GM12878 (cell line): ENCODE measurements around the gene POFUT1. TPM values are rescaled to one million over a fixed set of nuclear protein-coding genes. Genes with fewer than 3 reads are reported as not detected.
"Not testable (repeated sequence)": the region's sequence is repeated elsewhere in the genome, so short reads cannot be mapped to it uniquely, and the experiment has no call there.

Experiments used
- ATAC-seq: fragments of 200-7000 bp; cut with Tn5 transposase; 3 replicates; pipeline ENCODE4 v1.9.1; 2020; ENCODE audit warnings: mild to moderate bottlenecking, moderate library complexity
- BruUV-seq: library from RNA; stranded (reverse); fragments of 400-500 nt; replicated peaks from 2 replicates; lab custom pipeline; 2021; lab: Mats Ljungman, UMichigan
- CTCF ChIA-PET: fragments of 300-600 bp; sonication (Branson Sonifier 250); formaldehyde crosslinking; extraction: SDS; loops from one replicate; lab custom pipeline; 2021; ENCODE audit warnings: inconsistent platforms; lab: Yijun Ruan, JAX
- POLR2A ChIA-PET: fragments of 350-600 bp; formaldehyde crosslinking; extraction: SDS; loops from one replicate; lab custom pipeline; 2021; ENCODE audit warnings: inconsistent platforms; lab: Charles Lee
- RAD21 ChIA-PET: fragments of 300-600 bp; sonication (Branson Sonifier 250); formaldehyde crosslinking; loops from one replicate; lab custom pipeline; 2023; ENCODE audit warnings: antibody characterized with exemption; ENCODE audit not compliant: unreplicated experiment; lab: Charles Lee
- SMC1A ChIA-PET: fragments of 300-600 bp; sonication (Branson Sonifier 250); formaldehyde crosslinking; loops from one replicate; lab custom pipeline; 2023; ENCODE audit not compliant: unreplicated experiment, uncharacterized antibody; lab: Charles Lee
- DNase-seq: peaks from one replicate; pipeline ENCODE4 v3.0.0-alpha.2; 2011; ENCODE audit warnings: low read depth, low spot score
- FAIRE-seq: peaks from 3 replicates; lab custom pipeline; 2011; peaks lifted over from hg19 to GRCh38; lab: Jason Lieb, UNC
- H2AFZ ChIP-seq: 2 replicates; pipeline ENCODE4 v1.6.0; 2011; ENCODE audit warnings: low read depth, low read length, control low read depth; ENCODE audit not compliant: control insufficient read depth
- H3K27ac ChIP-seq: 2 replicates; pipeline ENCODE4 v1.5.1; 2011; ENCODE audit warnings: control low read depth; ENCODE audit not compliant: control insufficient read depth, insufficient read depth
- H3K27me3 ChIP-seq, 2 experiments: replicated peaks in 1 of 2; 2 replicates each; pipeline versions ENCODE4 v1.6.0 to v1.6.1; 2011; ENCODE audit warnings: low read length in 1 of 2; ENCODE audit not compliant: control insufficient read depth in 2 of 2, insufficient read depth in 2 of 2
- H3K36me3 ChIP-seq, 2 experiments: 2 replicates each; pipeline ENCODE4 v1.5.1; 2011; ENCODE audit warnings: low read length in 1 of 2; ENCODE audit not compliant: control insufficient read depth in 2 of 2, insufficient read depth in 2 of 2
- H3K4me1 ChIP-seq: 2 replicates; pipeline ENCODE4 v1.6.1; 2011; ENCODE audit warnings: mild to moderate bottlenecking, low read length, moderate library complexity, mixed read lengths; ENCODE audit not compliant: control insufficient read depth, insufficient read depth
- H3K4me2 ChIP-seq: 2 replicates; pipeline ENCODE4 v1.6.0; 2011; ENCODE audit warnings: control low read depth; ENCODE audit not compliant: control insufficient read depth, insufficient read depth
- H3K4me3 ChIP-seq: fragments of 200-600 bp; sonication (generic); 2 replicates; pipeline ENCODE4 v1.5.1; 2016
- H3K79me2 ChIP-seq: 2 replicates; pipeline ENCODE4 v1.6.0; 2011; ENCODE audit warnings: low read length; ENCODE audit not compliant: control insufficient read depth, insufficient read depth
- H3K9ac ChIP-seq: 2 replicates; pipeline ENCODE4 v1.8.0; 2011; ENCODE audit warnings: low read length, control low read depth, mixed read lengths; ENCODE audit not compliant: control insufficient read depth, insufficient read depth
- H3K9me3 ChIP-seq: replicated peaks from 3 replicates; pipeline ENCODE4 v1.5.1; 2011; ENCODE audit warnings: mild to moderate bottlenecking, low read length; ENCODE audit not compliant: control insufficient read depth, insufficient read depth
- H4K20me1 ChIP-seq: 2 replicates; pipeline ENCODE4 v1.6.0; 2011; ENCODE audit not compliant: control insufficient read depth, insufficient read depth
- CBFB ChIP-seq: IDR thresholded peaks from 2 replicates; pipeline ENCODE4 v1.6.1; 2016; ENCODE audit warnings: antibody characterized with exemption, low read depth
- CHD4 ChIP-seq: fragments of 200-600 bp; sonication (generic); IDR thresholded peaks from 2 replicates; pipeline ENCODE4 v1.6.1; 2016; ENCODE audit warnings: mild to moderate bottlenecking
- HCFC1 ChIP-seq: fragments of 150-350 bp; IDR thresholded peaks from 2 replicates; pipeline ENCODE4 v1.6.1; 2014; ENCODE audit warnings: low read length
- RBBP5 ChIP-seq: fragments of 200-600 bp; sonication (generic); conservative IDR thresholded peaks from 2 replicates; pipeline ENCODE4 v1.6.1; 2016
- ZNF384 ChIP-seq: IDR thresholded peaks from 2 replicates; pipeline ENCODE4 v1.6.1; 2012; ENCODE audit warnings: low read depth, mild to moderate bottlenecking, low read length, improper control_type of control experiment, borderline replicate concordance
- WGBS: methylation state at CpG from one replicate; pipeline ENCODE4 v1.1.6; 2016; ENCODE audit warnings: low lambda C conversion rate; ENCODE audit not compliant: insufficient replicate concordance, insufficient coverage; ENCODE audit errors: missing lambda C conversion rate; 5-methylcytosine and 5-hydroxymethylcytosine counted together
- in situ Hi-C: fragments of 300-500 bp; cut with MboI; formaldehyde crosslinking; loops from 9 replicates; pipeline ENCODE4 v1.14.3; 2018; ENCODE audit warnings: mixed read lengths
- intact Hi-C: fragments of 100-400 bp; cut with micrococcal nuclease; formaldehyde crosslinking; loops from one replicate; pipeline ENCODE4 v1.14.2; 2022; ENCODE audit not compliant: unreplicated experiment
- polyA plus RNA-seq, 11 experiments: library from polyadenylated mRNA; depleted of rRNA in 4 of 11; unstranded in 6 of 11; stranded (reverse) in 5 of 11; fragments of >200 nt; fragmentation: Nextera tagmentation in 4 of 11; fragmentation: Illumina TruSeq in 1 of 11; extraction: Ambion mirVana in 4 of 11; extraction: Trizol in 1 of 11; gene quantifications; 1 replicate in 1 of 11; 2 replicates in 10 of 11; pipeline versions ENCODE4 v1.2.1 to v1.2.3, GENCODE V29; 2011 to 2016; ENCODE audit warnings: inconsistent platforms in 2 of 11, missing spikeins in 2 of 11, low read depth in 1 of 11
- total RNA-seq, 4 experiments: library from RNA; depleted of rRNA in 3 of 4; stranded (reverse); fragments of >200 nt in 3 of 4; fragmentation: Illumina TruSeq in 1 of 4; extraction: Trizol in 1 of 4; gene quantifications; 2 replicates each; pipeline versions ENCODE4 v1.2.1 to v1.2.3, GENCODE V29; 2013 to 2021
- TF ChIP-seq, protein P1 (sequence below): IDR thresholded peaks from 2 replicates; pipeline ENCODE4 v1.6.1; 2012; ENCODE audit warnings: mild to moderate bottlenecking, low read depth, low read length
- TF ChIP-seq, protein P2 (sequence below): fragments of 450-650 bp; IDR thresholded peaks from 2 replicates; pipeline ENCODE4 v1.6.1; 2016; ENCODE audit warnings: mild to moderate bottlenecking

The POFUT1 gene
- total and polyA plus RNA-seq, 10 of the 15 experiments (the other 5 are each of a cell fraction or from before 2014, with no cell fraction given) = 2.6 to 33.4 (median 23.1) TPM

DNA sequence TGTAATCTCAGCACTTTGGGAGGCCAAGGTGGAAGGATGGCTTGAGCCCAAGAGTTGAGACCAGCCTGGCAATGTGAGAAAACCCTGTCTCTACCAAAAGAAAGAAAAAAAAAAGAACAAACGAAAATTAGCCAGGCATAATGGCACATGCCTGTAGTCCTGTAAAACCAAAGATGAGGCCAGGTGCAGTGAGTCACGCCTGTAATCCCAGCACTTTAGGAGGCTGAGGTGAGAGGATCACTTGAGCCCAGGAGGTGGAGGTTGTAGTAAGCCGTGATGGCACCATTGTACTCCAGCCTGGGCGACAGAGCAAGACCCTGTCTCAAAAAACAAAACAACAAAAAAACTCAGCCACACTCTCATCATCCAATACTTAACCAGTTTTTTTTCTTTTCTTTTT lies 37.3 kb downstream of the POFUT1 start (continued):
- TF ChIP-seq, protein P1, sequence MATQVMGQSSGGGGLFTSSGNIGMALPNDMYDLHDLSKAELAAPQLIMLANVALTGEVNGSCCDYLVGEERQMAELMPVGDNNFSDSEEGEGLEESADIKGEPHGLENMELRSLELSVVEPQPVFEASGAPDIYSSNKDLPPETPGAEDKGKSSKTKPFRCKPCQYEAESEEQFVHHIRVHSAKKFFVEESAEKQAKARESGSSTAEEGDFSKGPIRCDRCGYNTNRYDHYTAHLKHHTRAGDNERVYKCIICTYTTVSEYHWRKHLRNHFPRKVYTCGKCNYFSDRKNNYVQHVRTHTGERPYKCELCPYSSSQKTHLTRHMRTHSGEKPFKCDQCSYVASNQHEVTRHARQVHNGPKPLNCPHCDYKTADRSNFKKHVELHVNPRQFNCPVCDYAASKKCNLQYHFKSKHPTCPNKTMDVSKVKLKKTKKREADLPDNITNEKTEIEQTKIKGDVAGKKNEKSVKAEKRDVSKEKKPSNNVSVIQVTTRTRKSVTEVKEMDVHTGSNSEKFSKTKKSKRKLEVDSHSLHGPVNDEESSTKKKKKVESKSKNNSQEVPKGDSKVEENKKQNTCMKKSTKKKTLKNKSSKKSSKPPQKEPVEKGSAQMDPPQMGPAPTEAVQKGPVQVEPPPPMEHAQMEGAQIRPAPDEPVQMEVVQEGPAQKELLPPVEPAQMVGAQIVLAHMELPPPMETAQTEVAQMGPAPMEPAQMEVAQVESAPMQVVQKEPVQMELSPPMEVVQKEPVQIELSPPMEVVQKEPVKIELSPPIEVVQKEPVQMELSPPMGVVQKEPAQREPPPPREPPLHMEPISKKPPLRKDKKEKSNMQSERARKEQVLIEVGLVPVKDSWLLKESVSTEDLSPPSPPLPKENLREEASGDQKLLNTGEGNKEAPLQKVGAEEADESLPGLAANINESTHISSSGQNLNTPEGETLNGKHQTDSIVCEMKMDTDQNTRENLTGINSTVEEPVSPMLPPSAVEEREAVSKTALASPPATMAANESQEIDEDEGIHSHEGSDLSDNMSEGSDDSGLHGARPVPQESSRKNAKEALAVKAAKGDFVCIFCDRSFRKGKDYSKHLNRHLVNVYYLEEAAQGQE = no peak
- TF ChIP-seq CBFB (no peak), ZNF384 (no peak), CHD4 (no peak), HCFC1 (no peak), RBBP5 (no peak)
- TF ChIP-seq, protein P2, sequence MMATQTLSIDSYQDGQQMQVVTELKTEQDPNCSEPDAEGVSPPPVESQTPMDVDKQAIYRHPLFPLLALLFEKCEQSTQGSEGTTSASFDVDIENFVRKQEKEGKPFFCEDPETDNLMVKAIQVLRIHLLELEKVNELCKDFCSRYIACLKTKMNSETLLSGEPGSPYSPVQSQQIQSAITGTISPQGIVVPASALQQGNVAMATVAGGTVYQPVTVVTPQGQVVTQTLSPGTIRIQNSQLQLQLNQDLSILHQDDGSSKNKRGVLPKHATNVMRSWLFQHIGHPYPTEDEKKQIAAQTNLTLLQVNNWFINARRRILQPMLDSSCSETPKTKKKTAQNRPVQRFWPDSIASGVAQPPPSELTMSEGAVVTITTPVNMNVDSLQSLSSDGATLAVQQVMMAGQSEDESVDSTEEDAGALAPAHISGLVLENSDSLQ = no peak

DNA sequence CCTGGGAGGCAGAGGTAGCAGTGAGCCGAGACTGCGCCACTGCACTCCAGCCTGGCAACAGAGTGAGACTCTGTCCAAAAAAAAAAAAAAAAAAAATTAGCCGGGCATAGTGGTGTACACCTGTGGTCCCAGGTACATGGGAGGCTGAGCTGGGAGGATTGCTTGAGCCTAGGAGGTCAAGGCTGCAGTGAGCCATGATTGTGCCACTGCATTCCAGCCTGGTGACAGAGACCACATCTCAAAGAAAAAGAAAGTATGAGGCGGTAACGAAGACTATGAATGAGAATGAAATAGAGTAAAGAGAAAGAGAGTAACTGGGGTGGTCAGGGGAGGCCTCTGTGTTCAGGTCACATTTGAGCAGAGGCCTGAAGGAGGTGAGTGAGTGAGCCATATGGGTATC lies 38.5 kb downstream of the POFUT1 start:
- H2AFZ ChIP-seq, H3K9me3 ChIP-seq, in situ Hi-C loops, H3K4me2 ChIP-seq, H3K79me2 ChIP-seq, H4K20me1 ChIP-seq, H3K4me1 ChIP-seq, ATAC-seq, H3K4me3 ChIP-seq, H3K9ac ChIP-seq, DNase-seq, H3K27ac ChIP-seq, intact Hi-C loops, POLR2A ChIA-PET, H3K36me3 ChIP-seq, CTCF ChIA-PET, BruUV-seq, H3K27me3 ChIP-seq, FAIRE-seq: not testable (repeated sequence)
- 84% methylated on average over 4 of the region's 5 CpGs for WGBS
- ChIA-PET SMC1A (interaction anchor here (3.7 kb wide), 1 partner anchor 14 kb away, joined by 8 read pairs; no protein-coding TSS in a partner anchor), RAD21 (interaction anchor here (0.7 kb wide), 1 partner anchor 1438 kb away, joined by 3 read pairs; no protein-coding TSS in a partner anchor)
